Inflammatory macrophage treated with lipopolysaccharide for 1 hour (primary cell): ENCODE data around the gene ERVH48-1.
A peak's percentile ranks its signal among the peaks of the same experiment; 100 is the strongest.
"Not testable (repeated sequence)": the region's sequence is repeated elsewhere in the genome, so short reads cannot be mapped to it uniquely, and the experiment has no call there.

Source experiments
- DNase-seq, 2 donors: peaks; one replicate each; pipeline ENCODE4 v3.0.0-alpha.2; 2020 to 2022

Gene ERVH48-1

DNA sequence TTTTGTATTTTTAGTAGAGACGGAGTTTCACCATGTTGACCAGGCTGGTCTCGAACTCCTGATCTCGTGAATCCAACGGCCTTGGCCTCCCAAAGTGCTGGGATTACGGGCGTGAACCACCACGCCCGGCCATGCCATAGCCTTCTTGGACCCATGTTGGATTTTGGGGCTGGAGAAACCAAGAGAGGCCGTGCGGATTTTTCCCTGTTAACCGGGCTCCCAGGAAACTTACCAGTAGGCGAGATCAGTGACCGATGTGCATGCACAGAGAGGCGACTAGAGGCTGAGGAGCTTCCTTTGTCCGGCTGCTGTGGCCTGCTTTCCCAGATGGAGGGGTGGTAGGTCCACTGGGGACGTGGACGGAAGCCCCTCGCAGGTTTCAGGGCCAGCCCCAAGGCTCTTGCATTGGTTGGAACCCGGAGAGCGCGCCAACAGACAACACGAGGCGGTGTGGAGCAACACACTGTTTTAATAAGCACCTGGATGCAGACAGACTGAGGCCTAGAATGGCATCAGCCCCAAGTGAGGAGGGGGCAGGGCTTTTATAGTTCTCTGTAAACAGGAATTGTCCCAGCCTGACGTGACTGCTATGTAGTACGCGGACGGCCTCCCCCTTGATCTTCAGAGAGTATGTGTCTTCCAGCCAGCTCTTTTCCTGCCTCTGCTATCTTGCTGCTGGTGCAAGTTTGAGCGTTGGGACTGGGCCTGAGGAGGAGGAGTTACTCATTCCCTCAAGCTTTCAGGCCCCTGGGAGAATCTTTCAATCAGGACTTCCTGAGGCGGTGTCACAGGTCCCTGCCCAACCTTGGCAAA lies at the start of gene ERVH48-1:
Gene ERVH48-1 (minus strand): TSS at position 517 of the 813 bp plus-strand sequence. CDS start 6,624 bp downstream, outside the sequence.
- no peak for DNase-seq

GRCh38 chr21:42973991-42974831 lies 48.8 kb upstream of the ERVH48-1 start, which contains the start of gene PKNOX1:
PKNOX1 (plus strand) TSS chr21:42974562; CDS start chr21:43004382, 29,820 bp downstream.
- DNase-seq = peak; percentile 98

DNA sequence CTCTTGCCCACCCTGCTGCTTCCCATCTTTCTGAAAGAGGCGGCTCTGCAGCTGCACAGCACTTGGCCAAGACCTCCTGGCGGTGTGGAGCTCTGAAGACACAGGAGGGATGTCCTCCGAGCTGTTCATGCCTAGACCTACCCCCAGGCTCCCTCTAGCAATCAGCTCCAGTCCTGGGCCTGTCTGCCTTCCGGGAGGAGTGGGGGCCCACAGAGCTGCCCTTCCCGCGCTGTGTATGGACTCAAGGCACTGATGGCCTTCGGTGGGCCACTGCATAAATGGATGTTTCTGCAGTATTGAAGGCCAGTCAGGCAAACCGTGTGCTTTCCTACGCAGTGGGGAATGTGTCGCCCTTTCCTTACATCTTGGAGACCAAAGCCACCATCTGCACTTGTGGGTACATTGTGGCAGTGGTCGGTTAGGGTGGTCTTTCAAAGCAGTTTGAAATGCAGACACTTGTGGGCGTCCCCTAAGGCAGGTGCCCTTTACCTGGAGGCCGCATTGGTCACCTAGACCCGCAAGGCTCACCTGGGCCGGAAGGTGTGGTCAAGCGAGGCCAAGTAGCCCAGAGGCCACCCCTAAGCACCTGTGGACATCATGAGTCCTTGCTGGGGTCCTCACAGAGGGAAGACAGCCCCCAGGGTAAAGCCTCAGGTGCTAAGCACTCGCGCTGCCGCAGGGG lies 48.0 kb upstream of the ERVH48-1 start:
- DNase-seq = no peak

- no peak for DNase-seq
Measured at GRCh38 chr21:42971897-42972275, 46.5 kb upstream of the ERVH48-1 start.

- no peak for DNase-seq
Measured at GRCh38 chr21:42970946-42971653, 45.7 kb upstream of the ERVH48-1 start.

- no peak for DNase-seq
Measured at GRCh38 chr21:42969193-42969600, 43.8 kb upstream of the ERVH48-1 start.

DNA sequence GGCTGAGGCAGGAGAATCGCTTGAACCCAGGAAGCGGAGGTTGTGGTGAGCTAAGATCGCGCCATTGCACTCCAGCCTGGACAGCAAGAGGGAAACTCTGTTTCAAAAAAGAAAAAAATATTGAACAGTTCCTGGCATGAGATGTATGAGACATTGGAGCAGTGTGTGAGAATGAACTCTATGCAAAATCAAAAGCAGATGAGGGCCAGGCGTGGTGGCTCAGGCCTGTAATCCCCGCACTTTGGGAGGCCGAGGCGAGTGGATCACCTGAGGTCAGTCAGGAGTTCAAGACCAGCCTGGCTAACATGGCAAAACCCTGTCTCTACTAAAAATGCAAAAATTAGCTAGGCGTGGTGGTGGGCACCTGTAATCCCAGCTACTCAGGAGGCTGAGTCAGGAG lies 42.2 kb upstream of the ERVH48-1 start:
- not testable (repeated sequence) for DNase-seq

- DNase-seq = no peak
Measured at GRCh38 chr21:42965211-42965560, 39.8 kb upstream of the ERVH48-1 start.

- DNase-seq = no peak
Measured at GRCh38 chr21:42964546-42965210, 39.2 kb upstream of the ERVH48-1 start.

DNA sequence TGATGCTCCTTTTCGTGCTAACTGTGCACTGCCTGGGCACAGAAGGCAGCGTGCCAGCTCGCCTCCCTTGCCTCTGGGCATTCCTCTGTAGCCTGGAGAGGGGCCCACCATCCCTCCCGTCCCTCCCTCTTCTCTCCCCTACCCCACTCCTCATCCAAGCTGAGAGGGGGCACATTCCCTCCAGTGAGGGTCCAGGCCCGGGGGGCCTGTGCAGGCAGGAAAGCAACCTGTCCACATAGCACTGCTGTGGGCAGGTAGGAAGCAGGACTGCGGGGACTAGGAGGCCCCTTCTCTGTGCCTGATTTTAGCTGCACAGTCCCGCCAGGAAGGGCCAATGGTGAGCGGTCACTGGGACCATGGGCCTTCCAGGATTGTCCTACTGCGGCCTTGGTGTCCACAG lies 38.7 kb upstream of the ERVH48-1 start:
- DNase-seq = no peak

DNA sequence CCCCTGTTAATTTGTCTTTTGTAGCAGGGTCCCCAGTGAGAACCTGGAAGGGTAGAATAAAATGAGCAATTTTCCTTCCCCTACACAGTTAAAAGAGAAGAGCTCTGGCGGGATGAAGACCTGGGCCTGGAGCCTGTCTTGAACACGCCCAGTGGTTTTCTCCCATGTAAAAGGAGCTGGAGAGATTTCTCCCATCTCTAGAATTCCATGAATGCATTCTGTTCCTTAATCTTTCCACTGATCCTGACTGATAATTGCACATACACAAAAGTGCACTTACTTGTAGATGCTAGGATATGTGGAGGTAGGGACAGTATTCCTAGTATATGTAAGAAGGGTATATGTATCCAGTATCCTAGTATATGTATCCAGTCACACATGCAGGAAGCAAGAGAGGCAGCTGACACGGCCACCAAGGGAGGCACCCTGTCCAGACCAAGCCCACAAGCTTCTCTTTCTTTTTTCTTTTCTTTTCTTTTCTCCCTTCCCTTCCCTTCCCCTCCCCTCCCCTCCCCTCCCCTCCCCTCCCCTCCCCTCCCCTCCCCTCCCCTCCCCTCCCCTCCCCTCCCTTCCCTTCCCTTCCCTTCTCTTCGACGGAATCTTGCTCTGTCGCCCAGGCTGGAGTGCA lies 37.1 kb upstream of the ERVH48-1 start:
- no peak for DNase-seq

- DNase-seq = no peak
Measured at GRCh38 chr21:42959728-42960127, 34.3 kb upstream of the ERVH48-1 start.

GRCh38 chr21:42958122-42958521 lies 32.7 kb upstream of the ERVH48-1 start:
- not testable (repeated sequence) for DNase-seq

- DNase-seq = no peak
Measured at GRCh38 chr21:42956824-42957630, 31.6 kb upstream of the ERVH48-1 start.

- not testable (repeated sequence) for DNase-seq
Measured at GRCh38 chr21:42951193-42951592, 25.8 kb upstream of the ERVH48-1 start.

- DNase-seq = not testable (repeated sequence)
Measured at GRCh38 chr21:42949094-42949755, 23.8 kb upstream of the ERVH48-1 start.

DNA sequence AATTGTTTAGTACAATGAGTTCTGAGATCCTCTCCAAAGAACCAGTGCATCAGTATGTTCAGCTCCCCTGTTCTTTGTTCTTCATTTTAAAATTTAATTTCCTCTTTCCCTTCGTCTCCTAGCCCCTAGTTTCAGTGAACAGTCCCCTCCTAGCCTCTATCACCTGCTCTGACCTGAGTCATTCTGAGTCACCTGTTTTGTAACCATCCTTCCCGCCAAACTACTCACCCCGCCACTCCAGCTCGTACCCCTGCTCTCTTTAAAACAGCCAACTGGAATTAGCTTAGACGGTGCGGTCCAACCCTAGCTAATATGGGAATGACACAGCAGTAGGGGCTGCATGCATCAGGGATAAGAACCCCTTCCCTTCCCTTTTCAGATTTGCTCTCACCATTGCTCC lies 16.8 kb upstream of the ERVH48-1 start:
- DNase-seq = no peak

DNA sequence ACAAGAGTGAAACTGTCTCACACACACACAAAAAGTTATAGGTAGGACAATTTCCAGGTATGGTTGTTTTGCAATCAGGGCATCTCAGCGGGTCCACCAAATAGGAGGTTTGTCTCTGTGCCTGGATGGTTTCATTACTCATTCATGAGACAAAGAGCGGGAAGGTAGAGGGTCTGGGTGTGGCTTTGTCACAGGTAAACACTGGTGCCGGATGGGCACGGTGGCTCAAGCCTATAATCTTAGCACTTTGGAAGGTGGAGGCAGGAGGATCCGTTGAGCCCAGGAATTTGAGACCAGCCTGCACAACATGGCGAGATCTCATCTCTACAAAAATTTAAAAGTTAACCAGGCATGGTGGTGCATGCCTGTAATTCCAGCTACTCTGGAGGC lies 16.3 kb upstream of the ERVH48-1 start:
- DNase-seq = no peak

GRCh38 chr21:42939582-42940413 lies 14.4 kb upstream of the ERVH48-1 start:
- DNase-seq = peak; percentile 89
